ENCODE data around the gene MCC.

MCC gene

DNA sequence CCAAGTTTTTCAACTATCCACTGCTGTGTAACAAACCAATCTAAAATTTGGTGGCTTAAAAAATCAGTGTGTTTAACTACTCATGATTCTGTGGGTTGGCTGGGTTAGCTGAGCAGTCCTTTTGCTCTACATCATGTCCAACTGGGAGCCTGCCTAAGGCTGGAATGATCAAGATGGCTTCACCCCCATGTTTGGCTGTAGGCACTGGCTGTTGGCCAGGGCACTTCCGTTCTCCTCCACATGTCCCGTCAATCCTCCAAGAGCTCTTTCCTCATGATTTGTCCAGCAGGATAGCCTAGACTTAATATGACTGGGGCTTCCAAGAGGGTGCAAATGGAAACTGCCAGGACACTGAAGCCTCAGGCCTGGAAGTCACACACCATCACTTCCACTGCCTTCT, 36.5 kb downstream of the MCC start:
- Histone ChIP-seq H3K27me3 (ENCODE audit: control insufficient read depth, insufficient read depth, low read length) (no peaks in the 10 kb centered on the region), H3K9ac (ENCODE audit: low read depth, low read length) (no peak overlapping the region), H3K9me3 (ENCODE audit: control insufficient read depth, insufficient read depth, low read length) (no peaks in the 10 kb centered on the region), H3K4me1 (ENCODE audit: control insufficient read depth, insufficient read depth, low read length) (no peaks in the 10 kb centered on the region), H3K4me3 (ENCODE audit: low read depth, low read length) (no peak overlapping the region), H3K36me3 (ENCODE audit: control insufficient read depth, insufficient read depth, low read length) (no peaks in the 10 kb centered on the region), H3K27ac (ENCODE audit: low read depth, low read length) (no peak overlapping the region)

DNA sequence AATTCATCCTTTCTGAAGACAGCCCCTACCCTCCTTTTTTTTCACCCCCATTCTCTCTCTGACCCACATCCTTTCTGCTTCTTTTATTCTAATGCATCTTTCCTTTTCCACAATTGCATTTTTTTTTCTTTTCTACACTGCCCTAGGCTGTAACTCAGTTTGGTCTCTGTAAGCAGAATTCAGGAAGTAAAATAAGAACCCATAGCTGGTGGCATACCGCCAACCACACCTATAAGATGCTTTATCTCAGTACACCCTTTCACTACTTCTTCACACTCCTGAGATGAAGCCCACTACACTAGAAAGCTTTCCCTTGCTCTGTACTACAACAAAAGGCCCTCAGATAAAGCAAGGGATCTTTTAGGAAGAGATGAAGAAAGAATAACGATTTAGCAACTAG, 37.3 kb downstream of the MCC start:
- Histone ChIP-seq H3K4me3 (ENCODE audit: low read depth, low read length) (no peak overlapping the region), H3K9ac (ENCODE audit: low read depth, low read length) (no peak overlapping the region), H3K36me3 (ENCODE audit: control insufficient read depth, insufficient read depth, low read length) (no peaks in the 10 kb centered on the region), H3K9me3 (ENCODE audit: control insufficient read depth, insufficient read depth, low read length) (no peaks in the 10 kb centered on the region), H3K27ac (ENCODE audit: low read depth, low read length) (no peak overlapping the region), H3K27me3 (ENCODE audit: control insufficient read depth, insufficient read depth, low read length) (no peaks in the 10 kb centered on the region), H3K4me1 (ENCODE audit: control insufficient read depth, insufficient read depth, low read length) (no peaks in the 10 kb centered on the region)

DNA sequence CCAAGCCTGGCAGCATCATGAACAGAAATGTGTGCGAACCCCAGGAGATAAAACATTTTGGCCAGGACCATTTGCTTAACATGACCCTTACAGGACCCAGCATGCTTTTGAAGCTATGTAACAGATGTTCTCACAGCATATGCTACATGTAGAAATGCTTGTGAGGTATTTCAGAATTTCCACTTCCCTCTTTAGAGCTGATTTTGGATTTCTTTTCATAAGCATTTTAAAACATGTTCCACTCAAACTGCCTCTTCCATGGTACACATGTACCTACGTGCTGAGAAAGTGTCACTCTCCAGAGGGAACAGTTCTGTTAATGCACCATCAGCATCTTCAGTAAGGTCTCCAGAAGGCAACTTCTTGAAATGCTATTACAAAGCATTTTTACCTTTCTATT, 37.8 kb downstream of the MCC start:
- H3K4me1 ChIP-seq (ENCODE audit: control insufficient read depth, insufficient read depth, low read length): no peaks in the 10 kb centered on the region
- no peak overlapping the region for H3K9ac ChIP-seq (ENCODE audit: low read depth, low read length)
- no peaks in the 10 kb centered on the region for H3K9me3 ChIP-seq (ENCODE audit: control insufficient read depth, insufficient read depth, low read length)
- no peak overlapping the region for H3K27ac ChIP-seq (ENCODE audit: low read depth, low read length)
- no peak overlapping the region for H3K4me3 ChIP-seq (ENCODE audit: low read depth, low read length)
- no peaks in the 10 kb centered on the region for H3K36me3 ChIP-seq (ENCODE audit: control insufficient read depth, insufficient read depth, low read length)
- H3K27me3 ChIP-seq (ENCODE audit: control insufficient read depth, insufficient read depth, low read length): no peaks in the 10 kb centered on the region

DNA sequence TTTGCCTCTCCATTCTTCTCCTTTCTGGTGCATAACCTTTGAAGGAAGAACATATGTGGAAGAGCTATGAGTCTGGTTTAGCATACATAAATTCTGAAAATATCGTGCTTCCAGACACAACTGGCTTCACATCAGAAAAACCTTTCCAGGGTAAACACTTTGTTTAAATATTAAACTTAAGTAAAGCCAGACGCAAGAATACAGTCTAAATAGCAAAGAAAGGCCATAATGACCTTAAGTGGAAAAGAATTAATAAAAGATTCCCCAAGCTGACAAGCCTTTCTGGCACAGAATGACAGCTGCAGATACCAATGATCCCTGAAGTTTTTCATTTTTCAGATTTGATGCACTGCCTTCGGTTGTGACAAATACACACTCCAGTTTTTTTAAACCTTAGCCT, 40.0 kb downstream of the MCC start:
- no peaks in the 10 kb centered on the region for H3K27me3 ChIP-seq (ENCODE audit: control insufficient read depth, insufficient read depth, low read length)
- H3K36me3 ChIP-seq (ENCODE audit: control insufficient read depth, insufficient read depth, low read length): no peaks in the 10 kb centered on the region
- H3K27ac ChIP-seq (ENCODE audit: low read depth, low read length): no peak overlapping the region
- H3K4me1 ChIP-seq (ENCODE audit: control insufficient read depth, insufficient read depth, low read length): no peaks in the 10 kb centered on the region
- no peak overlapping the region for H3K4me3 ChIP-seq (ENCODE audit: low read depth, low read length)
- no peaks in the 10 kb centered on the region; the same call in 1 of the 2 replicates for H3K9me3 ChIP-seq (ENCODE audit: control insufficient read depth, insufficient read depth, low read length)
- no peak overlapping the region for H3K9ac ChIP-seq (ENCODE audit: low read depth, low read length)

DNA sequence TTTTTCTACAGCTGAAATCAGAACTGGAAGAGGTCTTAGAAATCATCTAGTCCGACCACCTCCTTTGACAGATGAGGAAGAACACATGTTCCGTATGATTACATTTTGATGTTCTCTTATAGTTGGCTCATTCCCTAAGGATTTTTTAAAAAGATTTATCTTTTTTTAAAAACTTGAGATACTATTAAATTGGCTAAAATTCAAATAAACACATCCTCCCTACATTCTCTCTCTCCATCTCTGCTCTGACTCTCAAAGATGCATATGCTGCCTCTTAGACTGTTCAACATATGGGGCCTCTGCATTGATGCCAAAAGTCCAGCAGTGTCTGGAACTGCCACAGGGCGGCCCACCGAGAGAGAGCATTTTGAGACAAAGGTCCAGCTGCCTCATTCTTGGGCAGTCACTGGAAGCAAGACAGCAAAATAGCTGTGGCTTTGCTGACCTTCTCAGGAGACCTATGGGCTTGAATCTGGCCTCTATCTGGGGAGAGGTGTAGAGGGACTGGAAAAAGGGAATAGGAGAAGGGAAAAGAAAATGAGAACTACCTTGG, 40.7 kb downstream of the MCC start:
- H3K27me3 ChIP-seq (ENCODE audit: control insufficient read depth, insufficient read depth, low read length): no peaks in the 10 kb centered on the region
- H3K27ac ChIP-seq (ENCODE audit: low read depth, low read length): no peak overlapping the region
- H3K4me1 ChIP-seq (ENCODE audit: control insufficient read depth, insufficient read depth, low read length): no peaks in the 10 kb centered on the region
- no peaks in the 10 kb centered on the region; the same call in 1 of the 2 replicates for H3K9me3 ChIP-seq (ENCODE audit: control insufficient read depth, insufficient read depth, low read length)
- H3K4me3 ChIP-seq (ENCODE audit: low read depth, low read length): no peak overlapping the region
- no peaks in the 10 kb centered on the region for H3K36me3 ChIP-seq (ENCODE audit: control insufficient read depth, insufficient read depth, low read length)
- H3K9ac ChIP-seq (ENCODE audit: low read depth, low read length): no peak overlapping the region

DNA sequence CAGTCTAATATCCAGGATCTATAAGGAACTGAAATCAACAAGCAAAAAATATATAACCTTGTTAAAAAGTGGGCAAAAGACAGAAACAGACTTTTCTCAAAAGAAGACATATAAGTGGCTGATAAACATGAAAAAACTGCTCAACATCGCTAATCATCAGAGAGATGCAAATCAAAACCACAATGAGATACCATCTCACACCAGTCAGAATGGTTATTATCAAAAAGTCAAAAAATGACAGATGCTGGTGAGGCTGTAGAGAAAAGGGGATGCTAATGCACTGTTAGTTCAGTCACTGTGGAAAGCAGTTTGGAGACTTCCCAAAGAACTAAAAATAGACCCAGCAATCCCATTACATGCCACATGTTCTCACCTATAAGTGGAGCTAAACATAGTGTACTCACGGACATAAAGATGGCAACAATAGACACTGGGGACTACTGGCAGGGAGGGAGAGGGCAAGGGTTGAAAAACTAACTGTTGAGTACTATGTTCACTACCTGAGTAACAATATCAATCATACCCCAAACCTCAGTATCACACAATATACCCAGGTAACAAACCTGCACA, 41.8 kb downstream of the MCC start:
- H3K9me3 ChIP-seq (ENCODE audit: control insufficient read depth, insufficient read depth, low read length): no peaks in the 10 kb centered on the region; the same call in 1 of the 2 replicates
- no peak overlapping the region for H3K4me3 ChIP-seq (ENCODE audit: low read depth, low read length)
- no peak overlapping the region for H3K9ac ChIP-seq (ENCODE audit: low read depth, low read length)
- no peak overlapping the region for H3K27ac ChIP-seq (ENCODE audit: low read depth, low read length)
- H3K4me1 ChIP-seq (ENCODE audit: control insufficient read depth, insufficient read depth, low read length): no peaks in the 10 kb centered on the region
- H3K36me3 ChIP-seq (ENCODE audit: control insufficient read depth, insufficient read depth, low read length): no peaks in the 10 kb centered on the region
- no peaks in the 10 kb centered on the region for H3K27me3 ChIP-seq (ENCODE audit: control insufficient read depth, insufficient read depth, low read length)

DNA sequence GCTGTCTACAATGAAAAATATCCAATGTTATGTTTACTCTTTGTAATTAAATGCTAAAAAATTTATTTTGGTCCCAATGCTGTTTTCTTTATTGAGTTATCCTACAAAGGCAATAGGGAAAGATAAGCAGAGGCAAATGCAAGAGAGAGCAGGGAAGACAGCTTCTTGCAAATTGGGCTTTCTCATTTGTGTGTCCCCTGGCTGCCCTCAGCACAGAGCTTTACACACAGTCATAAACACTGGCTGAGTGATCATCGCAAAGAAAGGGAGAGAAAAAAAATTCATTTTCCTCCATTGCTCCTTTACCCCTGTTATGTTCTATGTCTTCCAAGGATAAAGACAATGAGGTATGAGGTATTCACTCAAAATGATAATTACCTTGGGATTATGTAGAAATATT, 51.1 kb downstream of the MCC start:
- Histone ChIP-seq H3K27me3 (ENCODE audit: control insufficient read depth, insufficient read depth, low read length) (no peaks in the 10 kb centered on the region), H3K4me1 (ENCODE audit: control insufficient read depth, insufficient read depth, low read length) (no peaks in the 10 kb centered on the region), H3K9ac (ENCODE audit: low read depth, low read length) (no peak overlapping the region), H3K36me3 (ENCODE audit: control insufficient read depth, insufficient read depth, low read length) (no peaks in the 10 kb centered on the region), H3K4me3 (ENCODE audit: low read depth, low read length) (no peak overlapping the region), H3K9me3 (ENCODE audit: control insufficient read depth, insufficient read depth, low read length) (no peaks in the 10 kb centered on the region), H3K27ac (ENCODE audit: low read depth, low read length) (no peak overlapping the region)

DNA sequence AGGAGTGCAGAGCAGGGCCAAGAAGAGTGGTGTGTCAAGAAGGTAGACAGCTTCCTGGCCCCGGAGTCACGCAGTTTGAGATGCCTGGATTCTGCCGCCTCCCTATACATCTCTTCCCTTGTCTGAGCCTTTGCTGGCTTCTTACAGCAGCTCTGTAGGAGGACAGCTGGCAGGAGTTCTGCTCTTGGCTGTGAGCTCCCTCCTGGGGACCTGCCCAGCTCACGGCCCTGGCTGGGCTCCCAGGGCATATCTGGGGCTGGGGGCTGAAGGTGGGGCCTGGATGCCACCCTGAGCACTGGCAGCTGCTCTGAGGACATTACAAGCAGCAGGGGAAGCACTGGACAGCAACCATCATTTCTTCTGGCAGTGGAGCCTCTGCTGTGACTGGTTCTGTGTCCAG, 52.7 kb downstream of the MCC start:
- Histone ChIP-seq H3K9me3 (ENCODE audit: control insufficient read depth, insufficient read depth, low read length) (no peaks in the 10 kb centered on the region), H3K4me3 (ENCODE audit: low read depth, low read length) (no peak overlapping the region)

DNA sequence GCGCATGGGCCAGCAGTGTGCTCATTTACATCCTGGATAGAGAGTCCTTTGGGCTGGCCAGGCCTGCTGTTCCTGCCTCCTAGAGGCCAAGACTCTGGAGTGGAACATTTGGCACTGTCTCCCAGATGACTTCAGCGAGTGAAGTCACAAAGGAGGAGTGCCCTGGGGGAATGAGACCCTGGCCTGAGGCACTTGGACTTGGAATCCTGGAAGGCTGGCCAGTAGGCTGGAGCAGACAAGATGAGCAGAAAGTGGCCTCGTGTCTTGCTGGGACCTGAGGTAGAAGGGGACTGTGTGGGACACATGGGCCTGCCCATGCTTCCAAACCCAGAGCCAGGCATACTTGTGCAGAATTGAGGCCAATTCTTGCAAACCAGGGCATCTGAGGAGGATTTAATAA, 53.4 kb downstream of the MCC start, which contains the start of gene TSSK1B:
Gene TSSK1B (minus strand): TSS at position 101 of the 400 bp plus-strand sequence. CDS start 150 bp downstream, outside the sequence.
- H3K9me3 ChIP-seq (ENCODE audit: control insufficient read depth, insufficient read depth, low read length): no peaks in the 10 kb centered on the region
- no peaks in the 10 kb centered on the region for H3K36me3 ChIP-seq (ENCODE audit: control insufficient read depth, insufficient read depth, low read length)

More for the DNA sequence above, 52.7 kb downstream of the MCC start:
- Histone ChIP-seq H3K36me3 (ENCODE audit: control insufficient read depth, insufficient read depth, low read length) (no peaks in the 10 kb centered on the region), H3K9ac (ENCODE audit: low read depth, low read length) (no peak overlapping the region), H3K27ac (ENCODE audit: low read depth, low read length) (no peak overlapping the region), H3K4me1 (ENCODE audit: control insufficient read depth, insufficient read depth, low read length) (no peaks in the 10 kb centered on the region), H3K27me3 (ENCODE audit: control insufficient read depth, insufficient read depth, low read length) (no peaks in the 10 kb centered on the region)

DNA sequence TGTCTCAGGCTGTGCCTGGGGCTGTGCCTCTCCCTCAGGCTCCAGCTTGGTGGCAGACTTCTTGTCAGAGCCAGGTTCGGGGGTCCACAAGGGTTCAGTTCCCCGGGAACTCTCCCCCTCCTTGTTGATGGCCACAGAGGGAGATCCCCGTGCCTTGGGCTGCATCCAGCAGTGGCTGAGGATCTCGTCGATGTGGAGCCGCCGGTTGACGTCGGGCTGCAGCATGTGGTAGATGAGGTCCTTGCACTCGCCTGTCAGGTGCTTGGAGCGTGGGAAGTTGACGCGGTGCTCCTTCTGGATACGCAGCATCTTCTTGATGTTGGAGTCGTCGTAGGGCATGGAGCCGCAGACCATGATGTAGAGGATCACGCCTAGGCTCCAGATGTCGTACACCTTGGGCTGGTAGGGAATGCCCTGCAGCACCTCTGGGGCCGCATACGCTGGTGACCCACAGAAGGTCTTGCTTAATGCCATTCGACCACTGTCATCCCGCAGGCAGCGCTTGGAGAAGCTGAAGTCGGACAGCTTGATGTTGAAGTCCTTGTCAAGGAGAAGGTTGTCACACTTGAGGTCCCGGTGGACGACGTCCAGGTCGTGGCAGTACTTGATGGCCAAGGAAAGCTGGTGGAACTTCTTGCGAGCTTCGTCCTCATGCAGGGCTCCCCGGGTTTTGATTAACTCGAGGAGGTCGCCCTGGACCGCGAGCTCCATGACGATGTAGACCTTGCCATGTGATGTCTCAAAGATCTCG, 54.2 kb downstream of the MCC start:
- Histone ChIP-seq H3K27ac (ENCODE audit: low read depth, low read length) (no peak overlapping the region), H3K4me3 (ENCODE audit: low read depth, low read length) (no peak overlapping the region), H3K27me3 (ENCODE audit: control insufficient read depth, insufficient read depth, low read length) (no peaks in the 10 kb centered on the region), H3K9ac (ENCODE audit: low read depth, low read length) (no peak overlapping the region), H3K36me3 (ENCODE audit: control insufficient read depth, insufficient read depth, low read length) (no peaks in the 10 kb centered on the region), H3K4me1 (ENCODE audit: control insufficient read depth, insufficient read depth, low read length) (no peaks in the 10 kb centered on the region), H3K9me3 (ENCODE audit: control insufficient read depth, insufficient read depth, low read length) (no peaks in the 10 kb centered on the region)

More for the DNA sequence above, 53.4 kb downstream of the MCC start, which contains the start of gene TSSK1B:
- Histone ChIP-seq H3K27ac (ENCODE audit: low read depth, low read length) (no peak within 1 kb of the TSS), H3K4me3 (ENCODE audit: low read depth, low read length) (no peak within 1 kb of the TSS), H3K4me1 (ENCODE audit: control insufficient read depth, insufficient read depth, low read length) (no peaks in the 10 kb centered on the region), H3K9ac (ENCODE audit: low read depth, low read length) (no peak within 1 kb of the TSS), H3K27me3 (ENCODE audit: control insufficient read depth, insufficient read depth, low read length) (no peaks in the 10 kb centered on the region)

DNA sequence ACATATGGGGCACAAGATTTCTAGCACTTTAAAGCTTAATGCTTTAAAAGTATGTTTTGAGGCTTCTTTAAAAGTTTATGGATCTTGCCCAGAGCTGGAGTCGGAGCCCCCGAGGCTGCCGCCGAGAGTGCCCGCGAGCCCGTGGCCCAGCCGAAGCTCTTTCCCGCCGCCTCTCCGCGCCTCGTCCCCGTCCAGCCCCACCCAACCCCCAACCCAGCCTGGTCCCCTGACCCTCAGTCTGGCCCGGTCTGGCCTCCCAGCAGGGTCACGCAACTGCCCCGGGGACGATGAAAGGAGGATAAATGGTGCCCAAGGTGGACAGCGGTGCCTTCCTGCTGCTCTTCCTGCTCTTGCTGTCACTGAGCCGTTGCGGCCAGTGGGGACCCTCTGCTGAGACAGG, 55.2 kb downstream of the MCC start:
- no peaks in the 10 kb centered on the region for H3K36me3 ChIP-seq (ENCODE audit: control insufficient read depth, insufficient read depth, low read length)
- H3K4me3 ChIP-seq (ENCODE audit: low read depth, low read length): no peak overlapping the region
- H3K9me3 ChIP-seq (ENCODE audit: control insufficient read depth, insufficient read depth, low read length): no peaks in the 10 kb centered on the region
- H3K27ac ChIP-seq (ENCODE audit: low read depth, low read length): no peak overlapping the region
- no peaks in the 10 kb centered on the region for H3K4me1 ChIP-seq (ENCODE audit: control insufficient read depth, insufficient read depth, low read length)
- H3K27me3 ChIP-seq (ENCODE audit: control insufficient read depth, insufficient read depth, low read length): no peaks in the 10 kb centered on the region
- no peak overlapping the region for H3K9ac ChIP-seq (ENCODE audit: low read depth, low read length)
